ENCODE data around the gene SULT1A3.
"Not testable (repeated sequence)": the region's sequence is repeated elsewhere in the genome, so short reads cannot be mapped to it uniquely, and the experiment has no call there.

Gene SULT1A3

DNA sequence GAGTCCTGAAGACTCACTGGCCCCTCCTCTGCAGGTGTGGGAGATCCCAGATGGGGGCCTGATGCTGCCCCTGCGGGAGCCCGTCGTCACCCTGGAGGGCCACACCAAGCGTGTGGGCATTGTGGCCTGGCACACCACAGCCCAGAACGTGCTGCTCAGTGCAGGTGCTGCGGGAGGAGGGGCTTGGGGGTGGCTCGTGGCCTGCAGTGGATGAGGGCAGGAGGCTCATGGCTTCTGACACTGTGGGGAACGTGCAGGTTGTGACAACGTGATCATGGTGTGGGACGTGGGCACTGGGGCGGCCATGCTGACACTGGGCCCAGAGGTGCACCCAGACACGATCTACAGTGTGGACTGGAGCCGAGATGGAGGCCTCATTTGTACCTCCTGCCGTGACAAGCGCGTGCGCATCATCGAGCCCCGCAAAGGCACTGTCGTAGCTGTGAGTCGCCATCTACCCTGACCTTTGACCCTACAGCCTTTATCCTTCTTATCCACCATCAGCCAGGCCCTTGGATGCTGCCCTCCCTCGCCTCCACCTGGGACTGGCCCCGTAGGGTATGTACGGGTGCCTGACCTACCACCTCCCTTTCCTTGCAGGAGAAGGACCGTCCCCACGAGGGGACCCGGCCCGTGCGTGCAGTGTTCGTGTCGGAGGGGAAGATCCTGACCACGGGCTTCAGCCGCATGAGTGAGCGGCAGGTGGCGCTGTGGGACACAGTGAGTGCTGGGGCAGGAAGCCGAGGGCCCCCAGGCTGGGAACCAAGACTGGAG is 12.1 kb upstream of the SULT1A3 start:
- Histone ChIP-seq H3K4me3 (ENCODE audit: severe bottlenecking) (no peak overlapping the region), H3K9me3 (ENCODE audit: severe bottlenecking) (no peaks in the 10 kb centered on the region), H3K4me1 (ENCODE audit: insufficient read depth, poor library complexity, severe bottlenecking) (no peaks in the 10 kb centered on the region), H3K27me3 (ENCODE audit: insufficient read depth, poor library complexity, severe bottlenecking) (no peaks in the 10 kb centered on the region), H3K27ac (ENCODE audit: poor library complexity, severe bottlenecking) (no peak overlapping the region), H3K36me3 (ENCODE audit: low read depth) (peaks cover 6% of the 10 kb centered on the region)
- DNase-seq (ENCODE audit: low spot score) (peak; percentile 51), ATAC-seq (ENCODE audit: low read depth) (no peak)
- TF ChIP-seq, protein P1, sequence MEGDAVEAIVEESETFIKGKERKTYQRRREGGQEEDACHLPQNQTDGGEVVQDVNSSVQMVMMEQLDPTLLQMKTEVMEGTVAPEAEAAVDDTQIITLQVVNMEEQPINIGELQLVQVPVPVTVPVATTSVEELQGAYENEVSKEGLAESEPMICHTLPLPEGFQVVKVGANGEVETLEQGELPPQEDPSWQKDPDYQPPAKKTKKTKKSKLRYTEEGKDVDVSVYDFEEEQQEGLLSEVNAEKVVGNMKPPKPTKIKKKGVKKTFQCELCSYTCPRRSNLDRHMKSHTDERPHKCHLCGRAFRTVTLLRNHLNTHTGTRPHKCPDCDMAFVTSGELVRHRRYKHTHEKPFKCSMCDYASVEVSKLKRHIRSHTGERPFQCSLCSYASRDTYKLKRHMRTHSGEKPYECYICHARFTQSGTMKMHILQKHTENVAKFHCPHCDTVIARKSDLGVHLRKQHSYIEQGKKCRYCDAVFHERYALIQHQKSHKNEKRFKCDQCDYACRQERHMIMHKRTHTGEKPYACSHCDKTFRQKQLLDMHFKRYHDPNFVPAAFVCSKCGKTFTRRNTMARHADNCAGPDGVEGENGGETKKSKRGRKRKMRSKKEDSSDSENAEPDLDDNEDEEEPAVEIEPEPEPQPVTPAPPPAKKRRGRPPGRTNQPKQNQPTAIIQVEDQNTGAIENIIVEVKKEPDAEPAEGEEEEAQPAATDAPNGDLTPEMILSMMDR (IDR thresholded peaks at IDR 0.05; ENCODE audit: poor library complexity, severe bottlenecking), result peak; percentile 67

DNA sequence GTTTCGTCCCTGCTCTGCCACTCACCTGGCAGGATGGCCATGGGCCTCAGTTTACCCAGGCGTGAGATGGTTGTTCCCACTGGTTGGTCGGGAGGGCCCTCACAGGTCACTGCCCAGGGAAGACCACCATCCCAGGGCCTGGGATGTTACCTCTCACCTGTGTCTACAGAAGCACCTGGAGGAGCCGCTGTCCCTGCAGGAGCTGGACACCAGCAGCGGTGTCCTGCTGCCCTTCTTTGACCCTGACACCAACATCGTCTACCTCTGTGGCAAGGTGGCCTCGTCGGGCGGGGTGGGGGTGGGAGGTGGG is 11.5 kb upstream of the SULT1A3 start:
- DNase-seq (ENCODE audit: low spot score) (peak; percentile 68), ATAC-seq (ENCODE audit: low read depth) (no peak)
- TF ChIP-seq, protein P1 (IDR thresholded peaks at IDR 0.05; ENCODE audit: poor library complexity, severe bottlenecking), result peak; percentile 24
- H3K9me3 ChIP-seq (ENCODE audit: severe bottlenecking), result no peaks in the 10 kb centered on the region
- H3K4me3 ChIP-seq (ENCODE audit: severe bottlenecking), result no peak overlapping the region
- H3K4me1 ChIP-seq (ENCODE audit: insufficient read depth, poor library complexity, severe bottlenecking), result no peaks in the 10 kb centered on the region
- peaks cover 6% of the 10 kb centered on the region for H3K36me3 ChIP-seq (ENCODE audit: low read depth)
- H3K27me3 ChIP-seq (ENCODE audit: insufficient read depth, poor library complexity, severe bottlenecking), result no peaks in the 10 kb centered on the region
- H3K27ac ChIP-seq (ENCODE audit: poor library complexity, severe bottlenecking), result no peak overlapping the region

DNA sequence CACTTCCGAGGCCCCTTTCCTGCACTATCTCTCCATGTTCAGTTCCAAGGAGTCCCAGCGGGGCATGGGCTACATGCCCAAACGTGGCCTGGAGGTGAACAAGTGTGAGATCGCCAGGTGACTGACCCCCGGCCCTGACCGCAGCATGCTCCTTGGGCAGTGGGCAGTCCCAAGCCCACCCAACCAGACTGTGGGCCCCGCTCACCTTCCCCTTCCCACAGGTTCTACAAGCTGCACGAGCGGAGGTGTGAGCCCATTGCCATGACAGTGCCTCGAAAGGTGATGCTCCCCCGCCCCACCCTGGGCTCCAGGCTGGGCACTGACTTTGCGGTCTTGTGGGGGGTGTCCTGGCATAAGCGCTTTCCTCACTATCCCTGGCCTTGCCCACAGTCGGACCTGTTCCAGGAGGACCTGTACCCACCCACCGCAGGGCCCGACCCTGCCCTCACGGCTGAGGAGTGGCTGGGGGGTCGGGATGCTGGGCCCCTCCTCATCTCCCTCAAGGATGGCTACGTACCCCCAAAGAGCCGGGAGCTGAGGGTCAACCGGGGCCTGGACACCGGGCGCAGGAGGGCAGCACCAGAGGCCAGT is 11.0 kb upstream of the SULT1A3 start:
- peak; percentile 56 for DNase-seq (ENCODE audit: low spot score)
- H3K4me3 ChIP-seq (ENCODE audit: severe bottlenecking), result no peak overlapping the region
- no peak for ATAC-seq (ENCODE audit: low read depth)
- no peaks in the 10 kb centered on the region for H3K27me3 ChIP-seq (ENCODE audit: insufficient read depth, poor library complexity, severe bottlenecking)
- H3K36me3 ChIP-seq (ENCODE audit: low read depth), result peaks cover 6% of the 10 kb centered on the region
- H3K4me1 ChIP-seq (ENCODE audit: insufficient read depth, poor library complexity, severe bottlenecking), result no peaks in the 10 kb centered on the region
- no peaks in the 10 kb centered on the region for H3K9me3 ChIP-seq (ENCODE audit: severe bottlenecking)
- H3K27ac ChIP-seq (ENCODE audit: poor library complexity, severe bottlenecking), result no peak overlapping the region
- TF ChIP-seq, protein P1 (IDR thresholded peaks at IDR 0.05; ENCODE audit: poor library complexity, severe bottlenecking), result no peak

DNA sequence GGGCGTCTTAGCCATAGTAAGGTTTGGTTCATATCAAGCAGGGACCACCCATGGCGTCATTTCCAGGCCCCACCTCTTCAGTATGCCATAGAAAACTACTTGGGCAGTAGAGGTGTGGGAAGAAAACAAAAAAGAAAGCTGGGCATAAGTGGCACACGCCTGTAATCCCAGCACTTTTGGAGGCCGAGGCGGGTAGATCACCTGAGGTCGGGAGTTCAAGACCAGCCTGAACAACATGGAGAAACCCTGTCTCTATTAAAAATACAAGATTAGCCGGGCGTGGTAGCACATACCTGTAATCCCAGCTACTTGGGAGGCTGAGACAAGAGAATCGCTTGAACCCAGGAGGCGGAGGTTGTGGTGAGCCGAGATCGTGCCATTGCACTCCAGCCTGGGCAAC is 7.9 kb upstream of the SULT1A3 start:
- H3K36me3 ChIP-seq (ENCODE audit: low read depth); H3K27ac ChIP-seq (ENCODE audit: poor library complexity, severe bottlenecking); H3K9me3 ChIP-seq (ENCODE audit: severe bottlenecking); ATAC-seq (ENCODE audit: low read depth); H3K4me3 ChIP-seq (ENCODE audit: severe bottlenecking); H3K27me3 ChIP-seq (ENCODE audit: insufficient read depth, poor library complexity, severe bottlenecking); DNase-seq (ENCODE audit: low spot score); H3K4me1 ChIP-seq (ENCODE audit: insufficient read depth, poor library complexity, severe bottlenecking): not testable (repeated sequence)

DNA sequence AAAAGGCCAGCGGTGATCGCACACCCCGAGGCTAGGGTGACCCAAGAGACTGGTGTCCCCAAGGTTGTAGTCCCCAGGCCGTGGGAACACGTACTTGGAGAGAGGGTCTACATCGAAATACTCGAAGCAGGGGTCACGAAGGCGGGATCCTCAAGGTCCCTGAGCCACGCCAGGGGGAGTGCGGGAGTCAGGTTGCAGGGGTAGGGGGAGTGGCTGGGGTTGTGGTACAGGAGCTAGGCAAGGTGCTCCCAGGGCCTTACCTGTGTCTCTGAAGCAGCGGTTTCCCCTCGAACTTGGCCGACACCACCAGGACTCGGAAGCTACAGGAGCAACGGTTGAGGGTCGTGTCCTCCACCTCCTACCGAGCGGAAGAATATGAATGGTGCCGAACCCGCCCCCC is 6.0 kb upstream of the SULT1A3 start:
- not testable (repeated sequence) for H3K27ac ChIP-seq (ENCODE audit: poor library complexity, severe bottlenecking); H3K4me3 ChIP-seq (ENCODE audit: severe bottlenecking); H3K36me3 ChIP-seq (ENCODE audit: low read depth); H3K4me1 ChIP-seq (ENCODE audit: insufficient read depth, poor library complexity, severe bottlenecking); H3K9me3 ChIP-seq (ENCODE audit: severe bottlenecking); H3K27me3 ChIP-seq (ENCODE audit: insufficient read depth, poor library complexity, severe bottlenecking); DNase-seq (ENCODE audit: low spot score)
- peak; percentile 26 for ATAC-seq (ENCODE audit: low read depth)

DNA sequence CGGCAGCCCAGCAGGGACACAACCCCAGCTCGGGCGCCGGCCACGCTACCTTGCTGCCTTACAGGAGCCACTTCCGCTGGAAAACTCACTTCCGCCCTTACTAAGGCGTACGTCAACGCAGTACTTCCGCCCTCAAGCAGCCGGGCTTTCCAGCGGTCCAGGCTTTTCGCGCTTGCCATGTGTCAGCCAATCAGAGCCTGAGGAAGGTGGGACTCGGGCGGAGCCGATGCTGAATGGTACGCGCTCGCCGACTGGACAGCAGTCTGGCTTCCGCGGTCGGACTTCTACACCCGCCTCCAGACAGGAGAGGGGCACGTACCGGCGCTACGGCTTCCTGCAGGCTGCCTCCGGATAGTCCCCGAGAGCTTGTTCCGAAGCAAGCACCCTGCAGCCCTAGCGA is 5.4 kb upstream of the SULT1A3 start, which contains the start of the genes BOLA2B and SLX1A:
BOLA2B (minus strand) TSS at position 52 of the 400 bp plus-strand sequence. CDS start 71 bp downstream, outside the sequence.
SLX1A (plus strand) TSS at position 261 of the 400 bp plus-strand sequence. CDS start 210 bp downstream, outside the sequence.
- H3K27me3 ChIP-seq (ENCODE audit: insufficient read depth, poor library complexity, severe bottlenecking); DNase-seq (ENCODE audit: low spot score); H3K27ac ChIP-seq (ENCODE audit: poor library complexity, severe bottlenecking); H3K4me1 ChIP-seq (ENCODE audit: insufficient read depth, poor library complexity, severe bottlenecking); H3K9me3 ChIP-seq (ENCODE audit: severe bottlenecking); H3K36me3 ChIP-seq (ENCODE audit: low read depth); H3K4me3 ChIP-seq (ENCODE audit: severe bottlenecking): not testable (repeated sequence)
- peak; percentile 93 for ATAC-seq (ENCODE audit: low read depth)

DNA sequence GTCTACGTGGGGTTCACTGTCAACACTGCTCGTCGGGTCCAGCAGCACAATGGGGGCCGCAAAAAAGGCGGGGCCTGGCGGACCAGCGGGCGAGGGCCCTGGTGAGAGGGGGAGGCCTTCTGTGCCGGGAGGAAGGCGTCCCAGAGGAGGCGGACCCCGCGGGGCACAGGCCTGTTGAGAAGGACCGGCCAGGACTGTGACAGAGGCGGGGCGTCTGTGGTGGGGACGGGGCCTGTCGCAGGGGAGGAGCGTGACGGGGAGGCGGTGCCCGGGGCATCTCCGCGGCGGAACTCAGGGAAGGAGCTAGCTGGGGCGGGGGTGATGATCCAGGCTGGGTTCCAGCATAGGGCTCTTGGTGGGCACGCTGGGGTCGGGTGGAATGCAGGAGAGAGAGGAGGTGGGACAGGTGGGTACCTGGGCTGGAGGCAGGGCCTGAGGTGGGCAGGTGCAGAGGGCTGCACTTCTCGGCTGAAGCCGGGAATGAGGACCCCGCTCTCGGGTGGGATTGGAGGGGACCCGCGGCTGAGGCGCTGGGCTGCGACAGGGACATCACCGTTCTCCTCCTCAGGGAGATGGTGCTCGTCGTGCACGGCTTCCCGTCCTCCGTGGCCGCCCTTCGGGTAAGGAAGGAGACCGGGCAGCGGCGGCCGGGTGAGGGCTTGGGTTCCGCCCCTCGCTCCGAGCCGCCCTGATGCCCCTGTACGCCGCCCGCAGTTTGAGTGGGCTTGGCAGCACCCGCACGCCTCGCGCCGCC is 4.7 kb upstream of the SULT1A3 start:
- H3K27ac ChIP-seq (ENCODE audit: poor library complexity, severe bottlenecking); H3K4me1 ChIP-seq (ENCODE audit: insufficient read depth, poor library complexity, severe bottlenecking); H3K4me3 ChIP-seq (ENCODE audit: severe bottlenecking); H3K27me3 ChIP-seq (ENCODE audit: insufficient read depth, poor library complexity, severe bottlenecking); H3K36me3 ChIP-seq (ENCODE audit: low read depth); H3K9me3 ChIP-seq (ENCODE audit: severe bottlenecking): not testable (repeated sequence)
- ATAC-seq (ENCODE audit: low read depth) (peak; percentile 57), DNase-seq (ENCODE audit: low spot score) (peak; percentile 33)

DNA sequence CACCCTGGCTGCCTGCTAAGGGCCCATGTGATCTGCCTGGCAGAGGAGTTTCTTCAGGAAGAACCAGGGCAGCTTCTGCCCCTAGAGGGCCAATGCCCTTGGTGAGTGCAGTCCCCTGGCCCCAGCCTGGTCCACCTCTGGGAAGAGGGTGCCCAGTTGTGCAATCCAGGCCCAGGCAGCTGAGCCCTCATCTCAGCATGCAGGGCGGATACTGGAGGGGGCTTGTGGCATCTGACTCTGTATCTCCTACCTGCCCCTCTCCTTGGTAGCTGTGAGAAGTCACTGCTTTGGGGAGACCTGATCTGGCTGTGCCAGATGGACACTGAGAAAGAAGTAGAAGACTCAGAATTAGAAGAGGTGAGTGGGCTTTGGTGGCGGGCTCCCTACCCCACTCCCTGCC is 2.1 kb upstream of the SULT1A3 start:
- DNase-seq (ENCODE audit: low spot score); H3K27me3 ChIP-seq (ENCODE audit: insufficient read depth, poor library complexity, severe bottlenecking); H3K27ac ChIP-seq (ENCODE audit: poor library complexity, severe bottlenecking); H3K4me3 ChIP-seq (ENCODE audit: severe bottlenecking); H3K36me3 ChIP-seq (ENCODE audit: low read depth); H3K9me3 ChIP-seq (ENCODE audit: severe bottlenecking); ATAC-seq (ENCODE audit: low read depth); H3K4me1 ChIP-seq (ENCODE audit: insufficient read depth, poor library complexity, severe bottlenecking): not testable (repeated sequence)

All from RWPE2 (cell line).